Choroid plexus epithelial cell (primary cell): ENCODE results near the gene CATSPER3.

Experiments
- DNase-seq: peaks from one replicate; pipeline ENCODE4 v3.0.0-alpha.2; 2010; ENCODE audit warnings: low read depth
- H3K4me3 ChIP-seq: 2 replicates; pipeline ENCODE4 v1.5.1; 2011; ENCODE audit warnings: low read depth, mild to moderate bottlenecking, control low read depth, low read length, moderate library complexity
- TF ChIP-seq, protein P1 (sequence below): conservative IDR thresholded peaks from 2 replicates; pipeline ENCODE4 v1.5.1; 2011; ENCODE audit warnings: low read depth, mild to moderate bottlenecking, control low read depth, inconsistent platforms, low read length, moderate library complexity

The CATSPER3 gene

DNA sequence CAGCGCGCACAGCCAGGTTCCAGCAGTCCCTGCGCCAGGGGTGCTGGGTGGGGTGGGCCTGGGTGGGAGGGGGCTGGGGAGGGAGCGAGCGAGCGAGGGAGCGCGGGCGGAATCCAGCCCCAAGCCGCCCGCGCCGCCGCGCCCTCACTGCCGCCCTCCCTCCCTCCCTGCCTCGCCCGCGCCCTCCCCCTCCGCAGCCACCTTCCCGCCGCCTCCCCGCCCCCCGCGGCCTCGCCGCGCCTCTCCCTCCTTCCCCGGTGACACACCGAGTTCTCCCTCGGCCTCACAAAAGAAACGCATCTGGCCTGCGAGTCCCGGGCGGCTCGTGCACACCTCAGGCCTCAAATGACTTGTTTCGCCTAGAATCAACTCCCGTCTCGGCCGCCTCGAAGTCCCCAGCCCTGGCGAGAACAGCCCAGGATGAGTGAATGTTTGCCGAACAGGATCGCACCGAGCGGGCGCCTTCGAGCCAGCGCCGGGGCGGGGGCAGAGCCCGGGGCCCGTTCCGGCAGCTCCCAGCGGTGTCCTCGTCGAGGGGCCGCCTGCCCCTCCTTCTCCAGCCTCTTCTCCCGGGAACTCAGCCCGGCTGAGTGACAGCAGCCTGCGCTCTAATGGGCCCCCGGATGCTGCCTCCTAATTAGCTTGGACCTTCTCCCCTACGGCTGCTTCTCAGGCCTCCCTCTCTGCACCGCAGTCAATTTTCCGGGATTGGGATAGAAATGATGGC lies 66.7 kb downstream of the CATSPER3 start:
- TF ChIP-seq, protein P1, sequence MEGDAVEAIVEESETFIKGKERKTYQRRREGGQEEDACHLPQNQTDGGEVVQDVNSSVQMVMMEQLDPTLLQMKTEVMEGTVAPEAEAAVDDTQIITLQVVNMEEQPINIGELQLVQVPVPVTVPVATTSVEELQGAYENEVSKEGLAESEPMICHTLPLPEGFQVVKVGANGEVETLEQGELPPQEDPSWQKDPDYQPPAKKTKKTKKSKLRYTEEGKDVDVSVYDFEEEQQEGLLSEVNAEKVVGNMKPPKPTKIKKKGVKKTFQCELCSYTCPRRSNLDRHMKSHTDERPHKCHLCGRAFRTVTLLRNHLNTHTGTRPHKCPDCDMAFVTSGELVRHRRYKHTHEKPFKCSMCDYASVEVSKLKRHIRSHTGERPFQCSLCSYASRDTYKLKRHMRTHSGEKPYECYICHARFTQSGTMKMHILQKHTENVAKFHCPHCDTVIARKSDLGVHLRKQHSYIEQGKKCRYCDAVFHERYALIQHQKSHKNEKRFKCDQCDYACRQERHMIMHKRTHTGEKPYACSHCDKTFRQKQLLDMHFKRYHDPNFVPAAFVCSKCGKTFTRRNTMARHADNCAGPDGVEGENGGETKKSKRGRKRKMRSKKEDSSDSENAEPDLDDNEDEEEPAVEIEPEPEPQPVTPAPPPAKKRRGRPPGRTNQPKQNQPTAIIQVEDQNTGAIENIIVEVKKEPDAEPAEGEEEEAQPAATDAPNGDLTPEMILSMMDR, result no peak
- no peak overlapping the region for H3K4me3 ChIP-seq
- DNase-seq, result no peak

DNA sequence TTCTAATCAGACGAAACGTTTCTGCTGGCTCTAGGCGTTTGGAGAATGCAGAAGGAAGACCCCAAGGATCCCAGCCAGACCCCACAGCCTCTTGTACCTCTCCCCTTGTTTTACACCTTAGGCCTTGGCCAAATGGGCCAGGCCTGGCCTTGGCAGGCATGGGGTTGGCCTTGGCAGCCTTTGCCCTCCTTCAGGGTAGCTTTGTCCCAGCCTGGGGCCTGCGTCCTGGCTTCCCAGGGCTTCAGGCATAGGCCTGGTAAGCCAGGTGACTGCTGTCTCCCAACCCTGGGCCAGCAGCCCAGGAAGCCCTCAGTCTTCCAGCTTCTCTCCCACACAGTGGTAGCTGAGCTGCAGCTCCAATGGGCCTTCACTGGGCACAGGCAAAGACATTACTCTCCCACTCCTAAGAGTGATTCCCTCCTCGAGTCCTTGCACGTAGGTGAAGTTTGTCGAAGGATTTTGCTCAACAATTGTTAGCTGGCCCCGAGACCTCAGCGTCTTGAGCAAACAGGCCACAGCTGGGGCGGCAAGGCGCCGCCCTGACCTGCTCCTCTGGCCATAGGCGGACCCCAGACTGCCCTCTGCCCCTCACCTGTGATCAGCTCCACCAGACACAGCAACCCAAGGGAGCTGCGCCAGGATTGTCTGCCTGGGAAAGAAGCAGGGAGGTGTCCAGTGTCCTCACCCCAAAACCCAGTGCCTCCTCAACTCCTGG lies 67.4 kb downstream of the CATSPER3 start:
- DNase-seq, result no peak
- TF ChIP-seq, protein P1, result no peak
- H3K4me3 ChIP-seq, result no peak overlapping the region

DNA sequence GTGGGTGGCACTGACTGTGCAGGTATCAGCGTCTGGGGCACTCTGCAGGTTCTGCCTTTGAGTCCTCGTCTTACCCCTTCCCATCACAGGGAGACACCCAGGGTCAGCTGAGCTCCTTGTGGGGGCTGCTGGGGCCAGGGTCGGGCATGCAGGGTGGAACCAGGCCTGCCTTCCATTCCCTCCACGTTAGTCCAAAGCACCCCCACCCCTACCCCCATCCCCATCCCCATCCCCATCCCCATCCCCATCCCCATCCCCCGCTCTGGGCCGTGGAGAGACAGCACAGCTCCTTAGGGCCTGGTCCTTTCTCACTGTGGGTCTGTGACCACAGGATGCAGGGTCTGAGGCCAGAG lies 67.9 kb downstream of the CATSPER3 start:
- no peak for DNase-seq
- TF ChIP-seq, protein P1, result no peak
- no peak overlapping the region for H3K4me3 ChIP-seq

DNA sequence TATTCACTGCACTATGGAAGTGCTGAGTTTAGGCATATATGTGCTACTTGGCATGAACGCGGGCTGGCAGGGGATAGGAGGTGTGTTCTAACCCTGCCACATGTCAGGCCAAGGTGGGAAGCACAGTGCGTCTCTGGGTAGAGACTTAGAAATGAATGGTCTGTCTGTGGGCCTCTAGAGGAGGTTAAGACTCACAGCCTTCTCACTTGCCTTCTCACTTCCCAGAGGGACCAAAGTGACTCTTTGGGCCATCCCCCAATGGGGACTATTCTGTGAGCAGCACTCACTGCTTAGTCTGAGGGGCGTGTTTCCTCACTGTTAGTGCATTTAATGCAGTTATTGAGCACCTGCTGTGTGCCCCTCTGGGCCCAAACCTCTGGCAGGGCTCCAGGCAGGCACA lies 68.7 kb downstream of the CATSPER3 start:
- no peak for DNase-seq
- no peak overlapping the region for H3K4me3 ChIP-seq
- TF ChIP-seq, protein P1, result no peak

DNA sequence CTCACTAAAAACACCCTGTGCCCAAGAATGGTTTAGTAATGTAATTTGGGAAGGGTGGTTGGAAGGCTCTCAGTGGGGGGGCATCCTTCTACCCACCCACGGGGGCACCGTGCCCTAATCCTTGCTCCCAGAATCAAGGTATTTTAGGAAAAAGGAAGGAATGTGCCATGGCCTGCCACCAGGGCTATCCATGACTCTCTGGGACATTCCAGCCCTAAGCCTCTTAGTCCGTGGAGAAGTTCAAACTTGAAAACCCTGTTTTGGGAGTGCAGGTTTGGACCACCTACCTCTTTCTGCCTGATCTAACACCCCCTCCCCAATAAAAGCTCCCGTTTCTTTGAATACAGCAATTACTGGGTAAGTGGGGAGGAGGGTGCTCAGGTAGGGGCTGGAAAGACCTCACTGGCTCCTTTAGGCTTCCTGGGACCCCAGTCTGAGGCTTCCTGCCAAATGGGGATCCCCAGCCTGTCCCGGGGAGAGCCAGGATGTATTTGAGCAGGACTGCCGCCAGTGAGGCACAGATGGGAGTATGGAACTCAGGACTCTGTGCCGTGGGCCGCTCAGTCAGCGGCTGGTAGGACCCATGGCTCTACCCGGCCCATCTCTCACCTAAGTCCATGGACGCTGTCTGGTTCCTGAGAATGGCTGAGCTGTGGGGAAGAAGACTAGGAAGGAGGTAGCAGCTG lies 70.0 kb downstream of the CATSPER3 start:
- H3K4me3 ChIP-seq, result no peak overlapping the region
- DNase-seq, result no peak
- TF ChIP-seq, protein P1, result no peak

DNA sequence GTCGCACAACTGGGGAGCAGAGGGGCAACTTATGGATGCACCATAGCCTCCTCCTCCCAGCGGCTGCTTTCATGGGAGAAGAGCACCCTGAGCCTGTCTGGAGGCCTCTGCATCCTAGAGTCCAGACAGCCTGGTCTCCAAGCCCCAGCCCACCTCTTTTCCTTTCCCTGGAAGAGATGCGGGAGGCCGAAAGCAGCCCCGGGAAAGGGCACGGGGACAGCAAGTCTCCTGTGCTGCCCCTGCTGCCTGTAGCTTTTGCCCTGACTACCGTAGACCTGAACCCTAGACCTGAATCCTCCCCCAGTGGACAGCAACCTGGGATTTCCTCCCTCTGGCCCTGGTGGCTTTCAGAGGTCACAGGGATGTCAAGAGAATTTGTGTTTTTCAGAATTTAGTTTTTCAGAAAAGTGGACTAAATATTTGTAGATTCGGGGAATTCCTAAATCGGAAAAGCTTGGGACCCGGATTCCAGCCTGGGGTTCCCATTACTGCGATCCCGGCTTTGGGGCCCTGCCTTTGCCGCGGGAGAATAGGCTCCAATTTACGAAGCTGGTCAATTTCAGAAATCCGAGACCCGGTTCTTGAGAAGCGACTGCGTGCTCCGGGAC lies 70.6 kb downstream of the CATSPER3 start:
- TF ChIP-seq, protein P1, result no peak
- no peak for DNase-seq
- H3K4me3 ChIP-seq, result no peak overlapping the region
